ENCODE results near the gene MYLK3.

The MYLK3 gene

GRCh38 chr16:46747777-46748651 is at the start of gene MYLK3:
Gene MYLK3, minus strand, starts transcription at chr16:46748344. Its CDS starts 151 bp downstream, at chr16:46748193.
- TF ChIP-seq CTCF (IDR thresholded peaks at IDR 0.05; ENCODE audit: control extremely low read depth, extremely low read depth, low read depth, missing control alignments), result no peak
- ChIA-PET CTCF (interaction anchor here (1.5 kb wide), 1 partner anchor 19 kb away, joined by 4 read pairs; no protein-coding TSS in a partner anchor), POLR2A (no interaction called here)
- DNase-seq (ENCODE audit: extremely low spot score), result no peak

DNA sequence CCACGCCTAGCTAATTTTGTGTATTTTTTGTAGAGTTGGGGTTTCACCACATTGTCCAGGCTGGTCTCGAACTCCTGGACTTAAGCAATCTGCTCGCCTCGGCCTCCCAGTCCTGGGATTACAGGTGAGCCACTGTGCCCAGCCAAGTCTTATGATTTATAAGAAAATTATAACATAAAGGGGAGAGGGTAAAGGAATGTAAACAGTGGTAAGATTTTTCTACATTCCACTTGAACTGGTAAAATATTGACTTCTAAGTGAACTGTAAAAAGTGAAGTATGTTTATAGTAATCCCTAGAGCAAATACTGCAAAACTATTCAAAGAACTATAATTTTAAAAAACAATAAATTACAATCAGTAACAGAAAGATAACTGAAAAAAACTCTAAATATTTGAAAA is 49.4 kb upstream of the MYLK3 start:
- POLR2A ChIA-PET, result interaction anchor here (0.6 kb wide), 1 partner anchor 10 kb away, joined by 3 read pairs; no protein-coding TSS in a partner anchor
- CTCF ChIA-PET, result no interaction called here
- DNase-seq (ENCODE audit: extremely low spot score), result no peak
- no peak for TF ChIP-seq CTCF (IDR thresholded peaks at IDR 0.05; ENCODE audit: control extremely low read depth, extremely low read depth, low read depth, missing control alignments)

- CTCF ChIA-PET, result interaction anchor here (1.0 kb wide), 1 partner anchor 15 kb away, joined by 3 read pairs; no protein-coding TSS in a partner anchor
- POLR2A ChIA-PET, result interaction anchor here (0.8 kb wide), 1 partner anchor 17 kb away, joined by 3 read pairs; no protein-coding TSS in a partner anchor
- TF ChIP-seq CTCF (IDR thresholded peaks at IDR 0.05; ENCODE audit: control extremely low read depth, extremely low read depth, low read depth, missing control alignments), result no peak
- no peak for DNase-seq (ENCODE audit: extremely low spot score)
These were observed 48.7 kb upstream of the MYLK3 start for GRCh38 chr16:46796764-46797269.

DNA sequence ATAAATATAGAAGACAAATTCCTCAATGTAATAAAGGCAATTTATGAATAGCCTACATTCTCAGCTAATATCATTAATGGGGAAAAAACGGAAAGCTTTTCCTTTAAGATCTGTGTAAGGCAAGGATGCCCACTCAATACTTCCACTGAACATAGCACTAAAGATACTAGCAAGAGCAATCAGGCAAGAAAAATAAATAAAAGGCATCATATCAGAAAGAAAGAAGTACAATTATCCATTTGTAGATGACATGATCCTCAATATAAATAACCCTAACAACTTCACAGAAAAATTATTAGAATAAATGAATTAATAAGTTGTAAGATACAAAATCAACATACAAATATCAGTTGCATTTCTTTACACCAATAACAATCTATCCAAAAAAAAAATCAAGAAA is 45.7 kb upstream of the MYLK3 start:
- no peak for TF ChIP-seq CTCF (IDR thresholded peaks at IDR 0.05; ENCODE audit: control extremely low read depth, extremely low read depth, low read depth, missing control alignments)
- DNase-seq (ENCODE audit: extremely low spot score), result no peak
- POLR2A ChIA-PET, result no interaction called here
- CTCF ChIA-PET, result interaction anchor here (1.0 to 1.3 kb wide), 2 partner anchors 15 to 120 kb away, joined by 3 read pairs; no protein-coding TSS in a partner anchor

- ChIA-PET CTCF (interaction anchor here (1.3 to 4.6 kb wide), 6 partner anchors 11 to 118 kb away, joined by 3 to 39 read pairs (median 5); no protein-coding TSS in a partner anchor), POLR2A (no interaction called here)
- DNase-seq (ENCODE audit: extremely low spot score), result no peak
- no peak for TF ChIP-seq CTCF (IDR thresholded peaks at IDR 0.05; ENCODE audit: control extremely low read depth, extremely low read depth, low read depth, missing control alignments)
These were observed 42.6 kb upstream of the MYLK3 start for GRCh38 chr16:46790599-46791270.
